Skeletal muscle tissue (tissue), 4 donors: ENCODE results near the gene PTPRN2. TPM values are rescaled to one million over a fixed set of nuclear protein-coding genes. Genes with fewer than 3 reads are reported as not detected.
A peak's percentile ranks its signal among the peaks of the same experiment; 100 is the strongest.
"Not testable (repeated sequence)": the region's sequence is repeated elsewhere in the genome, so short reads cannot be mapped to it uniquely, and the experiment has no call there.

ENCODE experiments used
- H3K27ac ChIP-seq: one replicate; pipeline ENCODE4 v1.7.0; 2013; ENCODE audit warnings: mild to moderate bottlenecking, low read depth, low read length, inconsistent platforms
- H3K27me3 ChIP-seq, 3 donors: one replicate each; pipeline ENCODE4 v1.7.0; 2013; ENCODE audit warnings: low read length in 3 of 3; ENCODE audit not compliant: control insufficient read depth in 3 of 3, insufficient read depth in 3 of 3
- H3K36me3 ChIP-seq, 3 donors: one replicate each; pipeline ENCODE4 v1.7.0; 2013; ENCODE audit warnings: low read length in 3 of 3; ENCODE audit not compliant: control insufficient read depth in 3 of 3, insufficient read depth in 3 of 3
- H3K4me1 ChIP-seq, 3 donors: one replicate each; pipeline ENCODE4 v1.7.0; 2013; ENCODE audit warnings: low read length in 3 of 3, mild to moderate bottlenecking in 3 of 3; ENCODE audit not compliant: control insufficient read depth in 3 of 3, insufficient read depth in 3 of 3
- H3K4me3 ChIP-seq, 3 donors: one replicate each; pipeline ENCODE4 v1.7.0; 2013; ENCODE audit warnings: low read length in 3 of 3
- H3K9ac ChIP-seq, 3 donors: one replicate each; pipeline ENCODE4 v1.7.0; 2013; ENCODE audit warnings: low read length in 3 of 3, mild to moderate bottlenecking in 3 of 3, moderate library complexity in 2 of 3, low read depth in 1 of 3
- H3K9me3 ChIP-seq, 3 donors: one replicate each; pipeline ENCODE4 v1.7.0; 2013; ENCODE audit warnings: low read length in 3 of 3; ENCODE audit not compliant: control insufficient read depth in 3 of 3
- total RNA-seq: library from RNA; depleted of rRNA; stranded (reverse); fragments of >200 nt; gene quantifications from one replicate; pipeline ENCODE4 v1.2.3, GENCODE V29; 2014
- donor health status: Osteomylitis.

PTPRN2 gene
- total RNA-seq, 1 donor from 2014 or later: 1.6 TPM

DNA sequence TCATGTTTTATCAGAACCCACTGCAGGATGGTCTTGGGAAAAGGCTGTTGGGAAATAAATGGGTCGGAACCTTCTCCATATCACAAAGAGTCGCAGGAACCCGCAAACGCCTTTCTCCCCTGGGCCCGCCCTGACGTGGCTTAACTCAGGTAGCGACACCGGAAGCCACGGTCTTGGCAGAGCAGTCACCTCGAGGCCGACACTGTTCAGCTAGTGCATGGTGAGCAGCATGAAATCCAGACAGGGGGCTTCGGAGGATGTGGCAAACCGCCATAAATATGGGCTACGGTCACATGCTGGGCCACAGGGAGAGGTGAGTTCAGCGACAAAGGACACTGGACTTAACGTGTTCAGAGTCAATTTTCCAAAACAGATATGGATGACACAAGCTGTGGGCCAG lies 421.9 kb downstream of the PTPRN2 start:
- Histone ChIP-seq H3K4me3 (no peak overlapping the region), H3K9ac (no peak overlapping the region), H3K9me3 (peaks cover 0 to 3% (median 3%) of the 10 kb centered on the region in 3 donors), H3K27me3 (no peaks in the 10 kb centered on the region), H3K4me1 (no peaks in the 10 kb centered on the region), H3K36me3 (no peaks in the 10 kb centered on the region), H3K27ac (no peak overlapping the region)

DNA sequence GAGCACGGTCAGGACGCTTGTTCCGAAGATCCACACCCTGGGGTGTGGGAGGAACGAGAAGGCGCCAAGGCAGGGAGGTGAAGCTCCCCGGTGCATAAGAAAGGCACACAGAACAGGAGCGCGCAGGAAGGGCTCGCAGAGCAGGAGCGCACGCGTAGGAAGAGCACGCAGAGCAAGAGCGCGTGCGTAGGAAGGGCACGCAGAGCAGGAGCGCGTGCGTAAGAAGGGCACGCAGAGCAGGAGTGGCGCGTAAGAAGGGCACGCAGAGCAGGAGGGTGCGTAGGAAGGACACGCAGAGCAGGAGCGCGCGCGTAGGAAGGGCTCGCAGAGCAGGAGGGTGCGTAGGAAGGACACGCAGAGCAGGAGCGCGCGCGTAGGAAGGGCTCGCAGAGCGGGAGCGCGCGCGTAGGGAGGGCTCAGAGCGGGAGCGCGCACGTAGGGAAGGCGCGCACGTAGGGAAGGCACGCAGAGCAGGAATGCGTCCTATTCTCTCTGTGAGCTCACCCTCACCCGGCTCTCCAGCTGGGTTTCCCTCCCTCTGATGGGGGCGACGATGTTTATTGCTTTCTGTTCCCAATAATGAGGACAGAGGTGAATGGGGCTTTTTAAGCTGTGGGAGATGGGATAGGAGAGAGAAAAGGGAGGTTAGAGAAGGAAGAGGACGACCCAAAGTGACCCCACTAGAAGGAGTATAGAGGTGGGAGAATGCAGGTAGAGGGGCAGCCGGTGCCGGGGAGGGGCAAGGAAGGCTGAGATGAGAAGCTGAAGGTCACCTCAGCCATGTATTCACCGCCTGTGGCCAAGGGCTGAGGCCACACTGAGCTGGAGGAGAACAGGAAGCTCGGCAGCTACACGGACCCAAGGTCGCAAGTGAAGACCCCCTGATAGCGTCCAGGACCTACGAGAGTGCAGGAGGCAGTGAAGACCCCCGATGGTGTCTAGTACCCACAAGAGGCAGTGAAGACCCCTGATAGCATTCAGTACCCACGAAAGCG lies 423.2 kb downstream of the PTPRN2 start:
- Histone ChIP-seq H3K36me3 (no peaks in the 10 kb centered on the region), H3K9ac (no peak overlapping the region), H3K4me3 (no peak overlapping the region), H3K4me1 (no peaks in the 10 kb centered on the region), H3K27ac (no peak overlapping the region), H3K27me3 (no peaks in the 10 kb centered on the region), H3K9me3 (peaks cover 0 to 3% (median 3%) of the 10 kb centered on the region in 3 donors)

DNA sequence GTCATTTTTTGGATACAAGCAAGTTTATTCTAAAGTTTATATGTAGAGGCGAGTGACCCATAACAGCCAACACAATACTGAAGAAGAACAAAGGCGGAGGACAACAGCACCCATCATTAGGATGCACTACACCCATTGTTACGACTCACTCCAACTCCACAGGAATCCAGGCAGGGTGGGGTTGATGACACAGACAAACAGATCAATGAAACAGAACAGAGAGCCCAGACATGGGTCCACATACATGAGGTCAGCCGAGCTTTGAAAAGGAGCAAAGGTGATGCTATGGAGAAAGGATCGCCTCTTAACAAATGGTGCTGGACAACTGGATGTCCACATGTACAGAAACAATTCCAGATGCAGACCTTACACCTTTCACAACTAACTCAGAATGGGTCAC lies 426.4 kb downstream of the PTPRN2 start:
- H3K36me3 ChIP-seq: no peaks in the 10 kb centered on the region
- no peak overlapping the region for H3K27ac ChIP-seq
- H3K9me3 ChIP-seq: peaks cover 0 to 3% (median 0%) of the 10 kb centered on the region in 3 donors
- H3K9ac ChIP-seq: no peak overlapping the region
- H3K4me3 ChIP-seq: no peak overlapping the region
- no peaks in the 10 kb centered on the region for H3K4me1 ChIP-seq
- H3K27me3 ChIP-seq: no peaks in the 10 kb centered on the region

DNA sequence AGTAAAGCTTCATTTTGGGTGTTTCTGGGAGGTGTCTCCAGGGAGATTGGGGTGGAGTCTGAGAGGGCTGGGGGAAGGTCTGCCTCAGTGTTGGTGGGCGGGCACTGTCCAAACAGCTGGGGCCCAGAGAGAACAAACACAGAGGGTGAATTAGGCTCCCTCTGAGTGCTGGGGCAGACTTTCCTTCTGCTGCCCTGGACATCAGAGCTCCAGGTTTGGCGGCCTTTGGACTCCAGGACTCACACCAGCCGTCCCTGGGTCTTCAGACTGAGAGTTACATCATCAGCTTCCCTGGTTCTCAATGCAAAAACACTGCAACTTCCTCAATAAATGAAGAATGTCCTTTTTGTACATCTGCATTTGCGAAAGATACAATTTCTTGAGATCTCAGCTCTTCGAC lies 427.4 kb downstream of the PTPRN2 start:
- no peak overlapping the region for H3K27ac ChIP-seq

DNA sequence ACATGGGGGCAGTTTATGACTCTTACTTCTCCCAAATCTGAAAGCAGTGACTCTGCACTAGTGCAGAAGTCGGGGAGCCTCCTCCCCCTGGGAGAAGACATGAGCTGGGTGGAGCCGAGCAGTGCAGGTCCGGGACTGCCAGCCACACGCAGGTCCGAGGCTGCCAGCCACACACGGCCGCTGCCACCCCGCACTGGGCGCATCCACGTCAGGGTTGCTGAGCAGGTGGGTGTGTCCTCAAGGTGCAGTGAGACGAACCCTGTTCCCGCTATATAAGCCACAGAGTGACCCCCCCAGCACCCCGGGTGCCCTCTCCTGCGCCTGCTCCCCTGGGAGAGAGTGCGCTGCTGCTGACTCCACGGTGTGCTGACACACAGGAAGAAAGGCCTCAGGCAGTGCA lies 430.2 kb downstream of the PTPRN2 start:
- H3K27ac ChIP-seq: no peak overlapping the region
- H3K4me3 ChIP-seq: no peak overlapping the region
- H3K9me3 ChIP-seq: peaks cover 0 to 3% (median 0%) of the 10 kb centered on the region in 3 donors
- H3K9ac ChIP-seq: no peak overlapping the region
- H3K27me3 ChIP-seq: peaks cover 0 to 3% (median 0%) of the 10 kb centered on the region in 3 donors
- no peaks in the 10 kb centered on the region for H3K36me3 ChIP-seq
- no peaks in the 10 kb centered on the region for H3K4me1 ChIP-seq

More for the DNA sequence above, 427.4 kb downstream of the PTPRN2 start:
- Histone ChIP-seq H3K9me3 (peaks cover 0 to 3% (median 3%) of the 10 kb centered on the region in 3 donors), H3K4me3 (no peak overlapping the region), H3K9ac (no peak overlapping the region), H3K27me3 (no peaks in the 10 kb centered on the region), H3K4me1 (no peaks in the 10 kb centered on the region), H3K36me3 (no peaks in the 10 kb centered on the region)

DNA sequence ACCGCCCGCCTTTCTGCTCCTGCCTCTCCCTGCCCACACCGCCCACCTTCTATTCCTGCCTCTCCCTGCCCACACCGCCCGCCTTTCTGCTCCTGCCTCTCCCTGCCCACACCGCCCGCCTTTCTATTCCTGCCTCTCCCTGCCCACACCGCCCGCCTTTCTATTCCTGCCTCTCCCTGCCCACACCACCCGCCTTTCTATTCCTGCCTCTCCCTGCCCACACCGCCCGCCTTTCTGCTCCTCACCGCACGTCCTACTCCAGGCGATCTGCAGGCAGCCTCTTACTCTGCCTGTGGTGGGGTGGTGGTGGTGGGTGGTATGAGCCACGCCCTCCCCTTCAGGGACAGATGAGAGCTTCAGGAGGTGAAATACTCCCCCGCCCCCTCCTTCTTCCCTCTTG lies 436.4 kb downstream of the PTPRN2 start:
- not testable (repeated sequence) for H3K27ac ChIP-seq, H3K36me3 ChIP-seq, H3K9me3 ChIP-seq, H3K9ac ChIP-seq, H3K4me3 ChIP-seq, H3K4me1 ChIP-seq, H3K27me3 ChIP-seq

DNA sequence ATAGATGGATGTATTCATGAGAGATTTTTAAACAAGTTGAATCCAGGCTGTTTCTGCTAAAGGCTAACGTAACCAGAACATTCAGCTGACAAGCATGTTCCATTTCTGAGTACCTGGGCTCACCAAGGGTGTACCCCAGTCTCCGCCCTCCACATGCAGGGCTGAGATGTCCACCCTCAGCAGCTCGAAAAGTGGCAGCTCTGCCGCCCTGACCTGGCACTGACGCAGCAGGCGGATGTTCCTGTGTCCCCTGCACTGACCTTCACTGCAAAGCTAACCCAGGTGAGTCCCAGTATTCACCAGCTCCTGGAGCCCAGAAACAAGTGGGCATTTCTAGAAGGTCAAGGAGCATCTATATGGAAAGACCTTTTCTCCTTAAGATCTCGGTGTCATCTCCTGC lies 437.4 kb downstream of the PTPRN2 start:
- Histone ChIP-seq H3K27me3 (peaks cover 0 to 3% (median 0%) of the 10 kb centered on the region in 3 donors), H3K9me3 (peaks cover 0 to 9% (median 2%) of the 10 kb centered on the region in 3 donors), H3K4me3 (no peak overlapping the region), H3K9ac (no peak overlapping the region), H3K4me1 (no peaks in the 10 kb centered on the region), H3K36me3 (no peaks in the 10 kb centered on the region), H3K27ac (no peak overlapping the region)

DNA sequence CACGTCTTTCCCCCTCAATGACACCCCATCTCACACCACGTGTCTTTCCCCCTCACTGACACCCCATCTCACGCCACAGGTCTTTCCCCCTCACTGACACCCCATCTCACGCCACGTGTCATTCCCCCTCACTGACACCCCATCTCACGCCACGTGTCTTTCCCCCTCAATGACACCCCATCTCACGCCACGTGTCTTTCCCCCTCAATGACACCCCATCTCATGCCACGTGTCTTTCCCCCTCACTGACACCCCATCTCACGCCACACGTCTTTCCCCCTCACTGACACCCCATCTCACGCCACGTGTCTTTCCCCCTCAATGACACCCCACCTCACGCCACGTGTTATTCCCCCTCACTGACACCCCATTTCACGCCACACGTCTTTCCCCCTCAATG lies 440.2 kb downstream of the PTPRN2 start:
- H3K4me1 ChIP-seq, H3K9me3 ChIP-seq, H3K36me3 ChIP-seq: not testable (repeated sequence)

DNA sequence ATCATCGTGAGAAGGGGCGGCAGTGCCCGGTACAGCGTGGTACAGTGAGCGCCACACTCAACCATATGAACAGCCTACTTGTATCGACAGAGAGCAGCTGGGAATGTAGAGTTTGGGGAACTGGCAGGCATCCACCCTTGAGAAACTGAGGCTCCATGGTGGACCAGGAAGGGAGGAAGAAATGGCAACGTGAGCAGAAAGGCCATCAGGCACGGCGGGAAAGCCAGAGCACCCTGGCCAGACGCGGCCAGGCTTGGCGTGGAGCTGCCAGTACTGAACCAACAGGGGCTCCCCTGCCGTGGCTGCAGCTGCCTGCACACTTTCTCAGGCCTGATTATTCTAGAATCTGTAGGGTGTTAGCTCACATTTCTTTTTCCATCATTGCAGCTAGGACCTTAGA lies 442.3 kb downstream of the PTPRN2 start:
- H3K27me3 ChIP-seq: no peaks in the 10 kb centered on the region
- H3K36me3 ChIP-seq: no peaks in the 10 kb centered on the region
- H3K4me1 ChIP-seq: no peaks in the 10 kb centered on the region
- H3K4me3 ChIP-seq: no peak overlapping the region
- no peak overlapping the region for H3K27ac ChIP-seq
- H3K9ac ChIP-seq: no peak overlapping the region
- peaks cover 0 to 9% (median 3%) of the 10 kb centered on the region in 3 donors for H3K9me3 ChIP-seq

More for the DNA sequence above, 440.2 kb downstream of the PTPRN2 start:
- H3K27ac ChIP-seq, H3K9ac ChIP-seq, H3K27me3 ChIP-seq: not testable (repeated sequence)
- peak overlapping the region in 1 of 3 donors; percentile 13 for H3K4me3 ChIP-seq
